Subcutaneous adipose tissue (tissue), 4 donors: Measurements from ENCODE around the gene LHFPL2. TPM values are rescaled to one million over a fixed set of nuclear protein-coding genes. Genes with fewer than 3 reads are reported as not detected.

Source experiments
- total RNA-seq, 4 donors: library from RNA; depleted of rRNA; stranded (reverse); fragments of >200 nt; gene quantifications; one replicate each; pipeline ENCODE4 v1.1.0, GENCODE V29; 2016
- TF ChIP-seq, protein P1 (sequence below): fragments of 450-650 bp; IDR thresholded peaks from one replicate; pipeline ENCODE4 v1.5.1; 2016; ENCODE audit warnings: low read depth, mild to moderate bottlenecking, control low read depth, antibody characterized with exemption, moderate library complexity

The LHFPL2 gene
- total RNA-seq, 4 donors from 2014 or later, result 18.5 to 104 (median 30.0) TPM

DNA sequence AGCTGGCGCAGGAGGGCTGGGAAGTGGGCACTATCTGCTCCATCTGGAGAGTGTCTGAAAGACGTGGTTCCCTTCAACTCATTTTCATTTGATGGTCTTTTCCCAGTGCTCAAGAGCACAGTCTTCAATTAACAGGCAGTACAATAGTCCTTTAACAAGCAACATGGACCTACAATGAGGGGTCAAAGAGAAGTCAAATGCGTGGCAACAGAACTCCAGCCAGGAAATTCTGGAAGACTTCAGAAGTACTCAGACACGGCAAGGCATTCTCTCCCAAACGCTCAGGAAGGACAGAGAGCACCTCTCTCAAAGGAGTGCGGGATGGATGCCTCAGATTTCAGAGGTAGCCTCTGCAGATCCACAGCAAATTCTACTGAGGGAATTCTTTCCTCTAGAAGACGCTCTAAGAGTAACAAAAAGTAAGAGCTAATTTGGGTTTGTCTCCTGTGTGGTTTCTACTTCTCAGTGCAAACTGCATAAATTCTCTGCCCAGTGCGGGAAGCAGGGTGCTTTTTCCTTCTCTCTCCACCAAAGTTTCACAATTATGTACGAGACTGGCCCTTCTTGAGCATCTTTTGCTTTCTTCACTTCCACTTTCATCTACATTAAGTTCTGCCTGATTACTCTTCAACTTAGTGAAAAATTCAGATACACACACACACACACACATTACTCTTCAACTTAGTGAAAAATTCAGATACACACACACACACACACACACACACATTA lies 56.4 kb downstream of the LHFPL2 start:
- TF ChIP-seq, protein P1, sequence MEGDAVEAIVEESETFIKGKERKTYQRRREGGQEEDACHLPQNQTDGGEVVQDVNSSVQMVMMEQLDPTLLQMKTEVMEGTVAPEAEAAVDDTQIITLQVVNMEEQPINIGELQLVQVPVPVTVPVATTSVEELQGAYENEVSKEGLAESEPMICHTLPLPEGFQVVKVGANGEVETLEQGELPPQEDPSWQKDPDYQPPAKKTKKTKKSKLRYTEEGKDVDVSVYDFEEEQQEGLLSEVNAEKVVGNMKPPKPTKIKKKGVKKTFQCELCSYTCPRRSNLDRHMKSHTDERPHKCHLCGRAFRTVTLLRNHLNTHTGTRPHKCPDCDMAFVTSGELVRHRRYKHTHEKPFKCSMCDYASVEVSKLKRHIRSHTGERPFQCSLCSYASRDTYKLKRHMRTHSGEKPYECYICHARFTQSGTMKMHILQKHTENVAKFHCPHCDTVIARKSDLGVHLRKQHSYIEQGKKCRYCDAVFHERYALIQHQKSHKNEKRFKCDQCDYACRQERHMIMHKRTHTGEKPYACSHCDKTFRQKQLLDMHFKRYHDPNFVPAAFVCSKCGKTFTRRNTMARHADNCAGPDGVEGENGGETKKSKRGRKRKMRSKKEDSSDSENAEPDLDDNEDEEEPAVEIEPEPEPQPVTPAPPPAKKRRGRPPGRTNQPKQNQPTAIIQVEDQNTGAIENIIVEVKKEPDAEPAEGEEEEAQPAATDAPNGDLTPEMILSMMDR, result no peak

DNA sequence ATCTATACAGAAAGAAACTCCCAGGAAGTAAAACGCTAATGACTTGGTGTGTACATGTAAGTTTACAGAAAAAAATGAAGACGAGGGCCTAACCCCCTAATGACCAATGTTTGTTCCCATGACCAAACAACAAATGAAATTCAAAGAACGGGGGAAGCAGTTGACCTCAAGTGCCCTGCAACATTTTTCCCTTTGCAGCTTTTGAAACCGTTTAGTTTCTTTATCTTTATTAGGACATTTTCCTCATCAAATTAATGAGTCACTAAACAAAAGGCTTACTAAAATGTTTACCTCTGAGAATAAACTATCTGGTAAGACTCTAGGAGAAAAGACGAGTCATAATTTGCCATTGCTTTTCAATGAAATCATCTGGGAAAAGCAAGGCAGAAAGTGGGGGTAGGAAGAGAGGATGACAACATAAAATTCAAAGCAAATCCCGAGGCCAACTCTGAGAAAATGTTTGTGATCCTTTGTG lies 57.4 kb downstream of the LHFPL2 start:
- TF ChIP-seq, protein P1, result no peak

DNA sequence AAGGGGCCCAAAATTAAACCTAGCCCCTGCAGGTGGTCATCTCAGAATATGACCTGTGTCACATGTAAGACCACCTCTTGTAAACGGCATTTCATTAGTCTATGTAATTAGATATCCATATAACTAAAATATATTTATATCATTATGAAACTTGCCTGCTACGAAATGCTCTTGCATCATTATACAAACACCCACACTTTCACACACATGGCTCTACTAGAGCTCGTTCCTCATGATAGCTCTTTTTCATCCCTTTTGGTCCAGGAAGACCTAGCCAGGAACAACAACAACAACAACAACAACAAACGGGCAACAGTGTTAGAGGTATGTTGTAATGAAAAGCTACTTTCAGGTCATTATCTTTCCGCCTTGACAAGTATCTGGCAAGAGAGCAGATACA lies 58.6 kb downstream of the LHFPL2 start:
- TF ChIP-seq, protein P1, result no peak

DNA sequence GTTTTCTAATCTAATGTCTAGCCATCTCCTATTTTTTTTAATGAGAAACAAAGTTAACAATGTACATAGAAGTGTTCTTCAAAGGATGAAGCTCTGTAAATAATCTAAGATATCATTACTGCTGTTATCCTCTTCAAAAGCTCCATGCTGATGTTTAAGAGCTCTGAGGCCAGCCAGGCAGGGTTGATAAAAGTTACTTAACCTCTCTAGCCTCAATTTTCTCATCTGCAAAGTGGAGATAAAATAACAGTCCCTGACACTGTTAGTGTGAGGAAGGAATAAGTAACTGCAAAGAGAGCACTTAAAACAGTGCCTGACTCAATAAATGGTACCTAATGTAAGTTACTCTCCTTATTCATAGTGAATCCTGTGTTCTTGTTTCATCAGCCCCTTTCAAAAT lies 60.1 kb downstream of the LHFPL2 start:
- TF ChIP-seq, protein P1, result no peak

DNA sequence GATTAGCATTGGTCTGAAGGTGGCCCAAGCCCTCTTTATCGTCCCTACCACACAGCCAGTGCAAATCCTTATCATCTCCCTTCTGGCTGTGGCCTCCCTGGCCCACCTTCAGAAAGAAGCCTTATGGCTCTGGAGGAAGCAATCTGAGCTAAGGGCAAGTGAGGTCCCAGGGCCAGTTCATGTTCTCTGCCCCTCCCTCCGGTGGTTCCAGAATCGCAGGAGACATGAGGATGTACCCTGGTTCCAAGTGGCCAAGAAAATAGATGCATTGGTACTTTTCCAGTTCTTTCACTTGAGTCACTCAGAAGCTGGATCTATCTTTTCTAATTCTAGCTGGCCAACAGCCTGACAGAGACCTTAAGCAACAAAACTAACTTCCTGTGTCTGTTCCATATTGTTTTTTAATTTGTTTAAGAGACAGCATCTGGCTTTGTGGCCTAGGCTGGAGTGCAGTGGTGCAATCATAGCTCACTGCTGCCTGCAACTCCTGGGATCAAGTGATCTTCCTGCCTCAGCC lies 60.7 kb downstream of the LHFPL2 start:
- TF ChIP-seq, protein P1, result no peak

DNA sequence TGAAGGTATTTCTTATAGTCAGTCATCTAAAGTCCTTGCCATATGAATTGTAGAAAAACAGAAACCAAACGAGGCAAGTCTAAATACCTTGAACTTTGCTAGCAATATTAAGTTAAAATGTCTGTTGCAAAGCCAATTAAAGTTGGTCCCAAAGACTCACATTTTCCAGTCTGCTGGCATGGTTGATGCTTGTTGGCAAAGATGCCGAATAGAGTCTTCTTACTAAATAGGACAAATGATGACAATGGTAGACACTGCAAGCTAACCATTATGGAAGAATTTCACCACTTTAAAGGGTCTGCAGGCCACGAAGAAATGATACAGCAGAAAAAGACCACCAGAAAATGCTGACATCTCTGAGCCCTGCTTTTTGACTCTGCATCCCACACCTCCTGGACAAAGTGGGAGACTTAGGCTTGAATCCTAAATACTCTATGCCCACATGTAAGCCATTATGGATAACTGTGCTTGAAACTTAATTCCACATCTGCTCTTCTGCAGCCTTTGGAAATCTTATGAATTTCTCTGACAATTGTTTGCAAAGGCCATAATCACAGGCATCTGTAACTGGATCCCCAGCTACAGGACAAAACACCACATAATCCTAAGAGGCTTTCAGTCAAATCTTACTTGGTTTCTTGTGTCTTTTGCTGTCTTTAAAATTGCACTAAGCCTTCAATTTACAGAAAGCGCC lies 61.3 kb downstream of the LHFPL2 start:
- TF ChIP-seq, protein P1, result no peak

DNA sequence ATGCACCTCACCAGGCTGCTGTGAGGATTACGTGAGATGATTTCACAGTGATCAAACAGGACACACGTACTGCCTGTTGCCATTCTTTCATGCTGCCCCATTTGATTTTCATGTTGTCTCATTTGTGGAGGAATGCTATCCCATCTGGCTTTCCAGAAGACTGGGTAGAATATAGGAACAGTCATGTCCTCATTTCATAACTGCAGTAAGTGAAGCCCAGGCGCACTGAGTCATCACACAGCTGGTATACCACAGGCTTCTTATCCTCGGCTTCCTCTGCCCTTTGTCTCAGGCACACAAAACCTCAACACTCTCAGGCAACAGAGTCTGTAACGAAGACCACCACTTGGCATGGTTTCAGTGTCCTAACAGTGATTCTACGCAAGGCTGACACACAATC lies 62.3 kb downstream of the LHFPL2 start:
- TF ChIP-seq, protein P1, result no peak
